Measurements from ENCODE around the gene KLF15. TPM values are rescaled to one million over a fixed set of nuclear protein-coding genes. Genes with fewer than 3 reads are reported as not detected.
"Not testable (repeated sequence)": the region's sequence is repeated elsewhere in the genome, so short reads cannot be mapped to it uniquely, and the experiment has no call there.

Gene KLF15
- total RNA-seq, 2 experiments from 2014 or later = 0.62 to 0.89 TPM

DNA sequence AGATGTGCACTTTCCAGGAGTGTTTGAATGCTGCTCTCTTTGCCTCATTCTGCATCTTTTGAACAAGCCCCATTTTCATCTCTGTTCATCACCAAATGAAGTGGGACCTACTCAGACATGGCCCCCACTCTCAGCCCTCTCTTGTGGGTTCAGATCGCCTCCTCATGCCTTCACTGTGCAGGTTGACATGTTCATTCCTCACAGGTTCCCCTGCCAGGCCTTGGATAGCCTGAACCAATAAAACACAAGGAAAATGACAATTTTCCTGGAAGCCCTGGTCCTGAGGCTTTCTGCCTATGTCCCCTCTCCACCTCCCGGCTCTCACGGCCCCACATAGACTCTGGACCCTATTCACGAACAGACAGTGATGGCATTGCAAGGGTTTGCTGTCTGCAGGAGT is 17.7 kb downstream of the KLF15 start:
- no peak for DNase-seq
- intact Hi-C loops (cut with micrococcal nuclease) = no loop called here

DNA sequence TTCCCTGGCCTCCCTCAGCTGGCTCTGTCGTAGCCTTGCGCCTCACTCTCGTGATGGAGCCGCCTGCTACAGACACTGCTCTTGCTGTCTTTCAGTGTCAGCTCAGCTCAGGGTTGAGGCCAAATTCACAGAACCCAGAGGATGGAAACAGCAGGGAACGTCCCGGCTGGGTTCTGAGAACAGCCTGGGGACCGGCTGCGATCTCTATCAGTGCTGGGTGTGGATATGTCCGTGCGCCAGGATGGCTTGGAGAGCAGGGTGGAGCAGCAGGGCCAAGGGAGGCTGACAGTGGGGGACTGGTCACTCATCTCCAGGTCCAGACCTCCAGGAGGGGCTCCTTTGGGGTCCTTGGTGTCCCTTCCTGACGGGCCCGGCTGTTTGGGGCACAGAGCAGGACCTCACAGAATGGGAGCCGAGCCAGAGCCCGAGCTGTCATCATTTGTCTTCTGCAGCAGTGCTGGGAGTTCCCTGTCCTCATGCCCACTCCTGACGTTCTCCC is 18.4 kb downstream of the KLF15 start:
- Mint-ChIP-seq H3K36me3 (ENCODE audit: low read depth) (no peaks in the 10 kb centered on the region), H3K27ac (no peak overlapping the region), H3K9me3 (no peaks in the 10 kb centered on the region), H3K27me3 (ENCODE audit: low read depth) (no peaks in the 10 kb centered on the region), H3K4me1 (ENCODE audit: low read depth) (no peaks in the 10 kb centered on the region), H3K4me3 (no peak overlapping the region)
- no peak for DNase-seq
- intact Hi-C loops (cut with micrococcal nuclease) = no loop called here
- CTCF ChIA-PET = no interaction called here

More for the DNA sequence above, 17.7 kb downstream of the KLF15 start:
- Mint-ChIP-seq H3K36me3 (ENCODE audit: low read depth) (no peaks in the 10 kb centered on the region), H3K27ac (no peak overlapping the region), H3K4me1 (ENCODE audit: low read depth) (no peaks in the 10 kb centered on the region), H3K9me3 (no peaks in the 10 kb centered on the region), H3K4me3 (no peak overlapping the region), H3K27me3 (ENCODE audit: low read depth) (no peaks in the 10 kb centered on the region)
- CTCF ChIA-PET = no interaction called here

DNA sequence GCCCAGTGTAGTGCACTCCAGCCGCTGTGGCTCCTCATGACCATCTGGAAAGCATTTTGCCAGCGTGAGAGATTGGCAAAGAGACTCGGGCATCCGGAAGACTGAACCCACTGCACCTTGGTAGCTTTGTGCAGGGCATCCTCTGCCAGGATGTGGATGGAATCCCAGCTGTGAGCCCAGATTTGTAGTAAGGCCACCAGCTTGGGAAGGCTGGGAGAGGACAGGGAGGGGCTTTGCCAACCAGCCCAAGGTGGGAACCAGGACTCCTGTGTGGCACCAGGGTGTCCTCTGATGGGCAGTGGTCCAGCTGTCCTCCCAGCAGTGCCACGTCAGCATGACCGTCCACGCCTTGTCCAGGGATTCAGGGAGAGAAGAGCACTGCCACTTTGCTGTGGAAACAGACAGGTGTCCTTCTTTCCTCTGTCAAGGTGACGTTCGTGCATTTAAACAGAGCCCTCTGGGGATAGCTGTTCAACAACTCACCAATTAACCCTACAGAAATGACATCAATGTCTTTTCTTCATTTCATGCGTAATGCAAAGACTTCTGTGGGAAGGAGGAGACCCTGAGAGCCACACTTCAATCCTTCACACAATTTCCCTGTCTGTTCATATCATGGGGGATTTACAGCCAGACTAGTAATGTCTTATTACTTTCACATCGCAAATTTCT is 19.1 kb downstream of the KLF15 start:
- DNase-seq = no peak
- Mint-ChIP-seq H3K27ac (no peak overlapping the region), H3K27me3 (ENCODE audit: low read depth) (no peaks in the 10 kb centered on the region), H3K4me1 (ENCODE audit: low read depth) (no peaks in the 10 kb centered on the region), H3K4me3 (no peak overlapping the region), H3K36me3 (ENCODE audit: low read depth) (no peaks in the 10 kb centered on the region), H3K9me3 (no peaks in the 10 kb centered on the region)
- intact Hi-C loops (cut with micrococcal nuclease) = no loop called here
- CTCF ChIA-PET = no interaction called here

DNA sequence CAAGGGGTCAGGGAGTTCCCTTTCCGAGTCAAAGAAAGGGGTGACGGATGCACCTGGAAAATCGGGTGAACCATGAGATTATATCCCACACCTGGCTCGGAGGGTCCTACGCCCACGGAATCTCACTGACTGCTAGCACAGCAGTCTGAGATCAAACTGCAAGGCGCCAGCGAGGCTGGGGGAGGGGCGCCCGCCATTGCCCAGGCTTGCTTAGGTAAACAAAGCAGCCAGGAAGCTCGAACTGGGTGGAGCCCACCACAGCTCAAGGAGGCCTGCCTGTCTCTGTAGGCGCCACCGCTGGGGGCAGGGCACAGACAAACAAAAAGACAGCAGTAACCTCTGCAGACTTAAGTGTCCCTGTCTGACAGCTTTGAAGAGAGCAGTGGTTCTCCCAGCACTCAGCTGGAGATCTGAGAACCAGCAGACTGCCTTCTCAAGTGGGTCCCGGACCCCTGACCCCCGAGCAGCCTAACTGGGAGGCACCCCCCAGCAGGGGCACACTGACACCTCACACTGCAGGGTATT is 25.3 kb downstream of the KLF15 start:
- H3K9me3 Mint-ChIP-seq; DNase-seq; CTCF ChIA-PET; H3K27ac Mint-ChIP-seq; intact Hi-C loops (cut with micrococcal nuclease); H3K4me3 Mint-ChIP-seq; H3K36me3 Mint-ChIP-seq (ENCODE audit: low read depth); H3K4me1 Mint-ChIP-seq (ENCODE audit: low read depth): not testable (repeated sequence)
- peaks cover 30% of the 10 kb centered on the region for H3K27me3 Mint-ChIP-seq (ENCODE audit: low read depth)

DNA sequence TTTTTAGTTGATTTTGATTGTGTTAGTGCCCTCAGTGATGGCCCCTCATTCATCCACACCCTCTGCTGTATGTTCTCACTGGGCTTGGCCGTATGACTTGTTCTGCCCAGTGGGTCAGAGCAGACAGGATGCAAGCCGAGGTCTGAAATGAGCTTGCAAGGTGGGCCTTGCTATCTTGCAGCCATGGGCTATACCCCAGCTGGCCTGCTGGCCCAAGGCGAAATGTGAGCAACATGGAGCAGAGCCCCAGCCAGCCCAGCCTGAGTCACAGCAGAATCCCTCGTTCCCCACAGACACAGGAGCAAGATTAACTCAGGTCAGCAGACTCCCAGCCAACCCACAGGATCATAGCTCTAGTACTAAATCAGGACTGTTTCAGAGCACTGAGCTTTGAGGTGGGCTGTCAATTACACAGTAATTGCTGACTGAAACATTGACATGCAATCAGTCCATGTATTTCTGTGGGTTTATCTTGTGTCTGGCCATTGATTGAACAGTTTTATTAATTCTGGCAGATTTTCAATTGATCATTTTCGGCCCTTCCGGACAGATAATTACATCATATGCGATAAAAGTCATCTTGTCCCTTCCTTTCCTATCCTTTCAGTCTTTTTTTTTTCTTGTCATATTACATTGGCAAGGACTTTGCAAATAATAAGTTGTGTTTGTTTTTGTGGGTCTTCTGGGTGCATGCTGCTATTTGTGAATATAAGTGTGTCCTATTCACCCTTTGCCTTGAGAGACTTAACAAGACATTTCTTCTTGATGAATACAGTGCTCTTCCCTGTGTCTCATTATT is 27.1 kb downstream of the KLF15 start:
- Mint-ChIP-seq H3K27ac (no peak overlapping the region), H3K4me3 (no peak overlapping the region), H3K4me1 (ENCODE audit: low read depth) (no peaks in the 10 kb centered on the region), H3K36me3 (ENCODE audit: low read depth) (peaks cover 5% of the 10 kb centered on the region), H3K27me3 (ENCODE audit: low read depth) (peaks cover 31% of the 10 kb centered on the region), H3K9me3 (peaks cover 11% of the 10 kb centered on the region)
- DNase-seq = no peak
- intact Hi-C loops (cut with micrococcal nuclease) = no loop called here
- CTCF ChIA-PET = no interaction called here

DNA sequence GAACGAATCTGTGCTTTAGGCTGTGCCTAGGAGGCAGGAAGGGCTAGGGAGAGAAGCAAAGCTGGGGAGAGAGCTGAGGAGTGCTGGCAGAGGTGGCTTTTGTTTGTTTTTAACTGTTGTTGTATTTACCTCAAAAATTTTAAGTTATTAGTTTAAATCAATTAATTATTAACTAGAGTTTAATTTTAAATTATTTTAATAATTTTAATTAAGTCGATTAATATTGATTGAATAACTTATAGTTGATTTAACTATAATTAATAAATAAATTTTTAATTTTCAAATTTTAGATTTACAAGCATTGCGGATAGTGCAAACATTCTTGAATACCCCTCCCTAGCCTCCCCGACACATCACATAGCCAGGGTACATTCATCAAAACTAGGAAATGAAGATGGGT is 30.6 kb downstream of the KLF15 start:
- CTCF ChIA-PET = no interaction called here
- Mint-ChIP-seq H3K27ac (no peak overlapping the region), H3K36me3 (ENCODE audit: low read depth) (peaks cover 5% of the 10 kb centered on the region), H3K27me3 (ENCODE audit: low read depth) (peaks cover 31% of the 10 kb centered on the region), H3K9me3 (peaks cover 11% of the 10 kb centered on the region), H3K4me3 (no peak overlapping the region), H3K4me1 (ENCODE audit: low read depth) (no peaks in the 10 kb centered on the region)
- DNase-seq = no peak
- intact Hi-C loops (cut with micrococcal nuclease) = no loop called here

DNA sequence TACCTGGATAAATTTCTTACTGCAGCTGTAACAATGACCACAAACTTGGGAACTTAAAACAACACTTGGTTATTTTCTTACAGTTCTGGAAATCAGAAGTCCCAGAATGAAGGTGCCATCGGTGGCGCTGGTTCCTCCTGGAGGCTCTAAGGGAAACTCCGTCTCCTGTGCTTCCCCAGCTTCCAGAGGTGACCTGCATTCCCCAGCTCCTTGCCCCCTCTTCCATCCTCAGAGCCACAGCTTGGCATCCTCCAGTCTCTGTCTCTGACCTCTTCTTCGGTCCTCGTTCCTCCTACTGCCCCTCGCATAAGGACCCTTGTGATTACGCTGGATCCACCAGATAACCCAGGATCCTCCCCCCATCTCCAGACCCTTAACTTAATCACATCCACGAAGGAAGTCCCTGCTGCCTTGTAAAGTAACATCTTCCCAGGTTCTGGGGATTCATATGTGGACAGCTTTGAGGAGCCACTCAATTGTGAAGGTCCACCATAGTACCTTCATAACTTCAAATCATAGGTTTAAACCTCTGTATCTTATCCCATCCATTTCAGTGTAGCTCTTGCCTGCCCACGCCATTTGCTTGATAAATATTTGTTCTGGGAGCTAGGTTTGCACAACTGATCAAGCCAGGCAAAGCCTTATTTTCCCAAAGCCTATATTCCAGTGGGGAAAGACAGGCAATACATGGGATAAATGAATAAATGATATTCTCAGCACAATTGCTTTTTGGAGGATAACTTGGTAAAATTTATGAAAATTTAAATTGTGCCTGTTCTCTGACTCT is 34.8 kb downstream of the KLF15 start:
- H3K9me3 Mint-ChIP-seq = peaks cover 4% of the 10 kb centered on the region
- peaks cover 7% of the 10 kb centered on the region for H3K27me3 Mint-ChIP-seq (ENCODE audit: low read depth)
- H3K4me1 Mint-ChIP-seq (ENCODE audit: low read depth) = no peaks in the 10 kb centered on the region
- no peak for DNase-seq
- CTCF ChIA-PET = no interaction called here
- H3K4me3 Mint-ChIP-seq = no peak overlapping the region
- intact Hi-C loops (cut with micrococcal nuclease) = no loop called here
- H3K36me3 Mint-ChIP-seq (ENCODE audit: low read depth) = no peaks in the 10 kb centered on the region
- no peak overlapping the region for H3K27ac Mint-ChIP-seq

DNA sequence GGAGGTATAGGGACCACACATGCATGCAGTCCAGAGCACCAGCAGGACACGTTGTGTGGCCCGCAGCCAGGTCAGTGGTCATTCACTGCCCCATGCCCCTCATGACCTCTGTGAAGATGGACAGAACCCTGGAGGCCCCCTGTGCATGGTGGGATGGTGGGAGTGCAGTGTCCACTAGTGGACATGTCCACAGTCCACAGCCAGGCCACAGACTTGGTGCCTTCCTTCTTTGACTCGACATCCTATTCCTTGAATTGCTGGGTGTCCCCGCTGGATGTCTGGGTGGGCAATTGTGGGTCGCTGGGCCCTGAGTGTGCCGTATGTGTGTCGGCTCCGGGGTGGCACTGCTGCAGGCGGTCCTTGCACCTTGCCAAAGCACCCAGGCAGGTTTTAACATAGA is 35.7 kb downstream of the KLF15 start:
- peaks cover 4% of the 10 kb centered on the region for H3K9me3 Mint-ChIP-seq
- H3K4me1 Mint-ChIP-seq (ENCODE audit: low read depth) = no peaks in the 10 kb centered on the region
- H3K36me3 Mint-ChIP-seq (ENCODE audit: low read depth) = no peaks in the 10 kb centered on the region
- intact Hi-C loops (cut with micrococcal nuclease) = no loop called here
- no peak overlapping the region for H3K4me3 Mint-ChIP-seq
- CTCF ChIA-PET = no interaction called here
- DNase-seq = no peak
- H3K27me3 Mint-ChIP-seq (ENCODE audit: low read depth) = peaks cover 2% of the 10 kb centered on the region
- no peak overlapping the region for H3K27ac Mint-ChIP-seq

DNA sequence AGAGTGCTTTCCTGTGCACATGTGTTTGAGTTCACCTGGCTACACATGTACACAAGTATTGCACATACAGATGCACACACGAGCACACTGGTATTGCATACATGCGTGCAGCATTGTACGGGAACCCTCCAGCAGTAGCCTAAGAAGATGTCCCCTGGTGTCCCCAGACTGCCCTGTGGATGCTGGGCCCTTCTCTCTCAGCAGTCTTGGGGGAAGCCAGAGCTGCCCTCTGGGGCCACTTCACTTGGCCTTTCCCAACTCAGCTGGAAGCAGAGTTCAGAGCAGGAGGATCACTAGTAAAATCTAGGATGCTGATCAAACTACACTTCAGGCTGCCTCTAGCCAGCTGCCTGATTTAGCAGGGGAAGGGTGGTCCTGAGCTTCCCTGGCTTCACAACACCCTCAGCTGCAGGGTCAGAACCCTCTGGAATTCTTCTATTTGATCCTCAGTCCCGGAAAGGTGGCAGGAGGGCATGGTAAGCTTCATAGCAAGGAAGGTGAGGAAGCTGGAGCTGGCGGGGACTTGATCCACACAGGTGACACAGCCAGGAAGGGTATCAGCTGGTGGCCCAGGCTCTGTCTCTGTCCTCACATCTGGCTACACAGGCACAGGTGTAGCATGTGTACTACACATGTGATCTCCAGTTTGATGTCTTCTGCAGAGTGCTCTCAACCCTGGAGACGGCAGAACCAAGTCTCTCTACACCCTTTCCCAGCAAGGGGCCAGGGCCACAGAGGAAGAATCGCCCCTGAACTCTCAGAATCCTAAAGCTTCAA is 36.5 kb downstream of the KLF15 start:
- CTCF ChIA-PET = no interaction called here
- H3K4me1 Mint-ChIP-seq (ENCODE audit: low read depth) = no peaks in the 10 kb centered on the region
- H3K9me3 Mint-ChIP-seq = no peaks in the 10 kb centered on the region
- H3K27me3 Mint-ChIP-seq (ENCODE audit: low read depth) = peaks cover 2% of the 10 kb centered on the region
- intact Hi-C loops (cut with micrococcal nuclease) = no loop called here
- no peaks in the 10 kb centered on the region for H3K36me3 Mint-ChIP-seq (ENCODE audit: low read depth)
- no peak overlapping the region for H3K27ac Mint-ChIP-seq
- DNase-seq = no peak
- H3K4me3 Mint-ChIP-seq = no peak overlapping the region

DNA sequence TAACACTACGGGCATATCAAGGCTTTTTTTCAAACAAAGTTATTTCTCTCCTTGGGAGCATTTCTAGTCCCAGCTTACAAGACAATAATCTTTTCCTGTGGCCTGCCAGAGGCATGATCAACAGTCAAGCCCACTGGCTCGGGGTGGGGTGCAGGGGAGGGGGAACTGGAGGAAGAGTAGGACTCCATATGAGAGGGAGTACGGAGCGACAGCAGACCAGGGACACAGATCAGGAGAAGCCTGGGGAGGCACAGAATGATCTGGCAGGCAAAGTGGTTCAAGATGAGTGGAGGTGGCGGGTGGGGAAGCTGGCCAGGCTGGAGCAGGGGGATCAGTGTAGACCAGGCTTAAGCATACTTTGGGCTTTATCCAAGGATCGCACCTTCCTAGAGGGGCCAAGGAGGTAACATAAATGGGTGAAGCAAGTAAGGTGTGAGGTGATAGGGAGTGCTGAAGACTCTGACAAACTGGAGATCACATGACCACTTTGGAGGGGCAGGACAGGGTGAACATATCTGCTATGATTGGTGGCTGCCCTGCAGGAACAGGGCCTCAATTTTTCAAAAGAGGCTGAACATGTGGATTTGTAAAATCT is 37.4 kb downstream of the KLF15 start:
- CTCF ChIA-PET = no interaction called here
- Mint-ChIP-seq H3K4me1 (ENCODE audit: low read depth) (no peaks in the 10 kb centered on the region), H3K27me3 (ENCODE audit: low read depth) (peaks cover 2% of the 10 kb centered on the region), H3K4me3 (no peak overlapping the region), H3K27ac (no peak overlapping the region), H3K36me3 (ENCODE audit: low read depth) (no peaks in the 10 kb centered on the region), H3K9me3 (no peaks in the 10 kb centered on the region)
- DNase-seq = no peak
- intact Hi-C loops (cut with micrococcal nuclease) = no loop called here

DNA sequence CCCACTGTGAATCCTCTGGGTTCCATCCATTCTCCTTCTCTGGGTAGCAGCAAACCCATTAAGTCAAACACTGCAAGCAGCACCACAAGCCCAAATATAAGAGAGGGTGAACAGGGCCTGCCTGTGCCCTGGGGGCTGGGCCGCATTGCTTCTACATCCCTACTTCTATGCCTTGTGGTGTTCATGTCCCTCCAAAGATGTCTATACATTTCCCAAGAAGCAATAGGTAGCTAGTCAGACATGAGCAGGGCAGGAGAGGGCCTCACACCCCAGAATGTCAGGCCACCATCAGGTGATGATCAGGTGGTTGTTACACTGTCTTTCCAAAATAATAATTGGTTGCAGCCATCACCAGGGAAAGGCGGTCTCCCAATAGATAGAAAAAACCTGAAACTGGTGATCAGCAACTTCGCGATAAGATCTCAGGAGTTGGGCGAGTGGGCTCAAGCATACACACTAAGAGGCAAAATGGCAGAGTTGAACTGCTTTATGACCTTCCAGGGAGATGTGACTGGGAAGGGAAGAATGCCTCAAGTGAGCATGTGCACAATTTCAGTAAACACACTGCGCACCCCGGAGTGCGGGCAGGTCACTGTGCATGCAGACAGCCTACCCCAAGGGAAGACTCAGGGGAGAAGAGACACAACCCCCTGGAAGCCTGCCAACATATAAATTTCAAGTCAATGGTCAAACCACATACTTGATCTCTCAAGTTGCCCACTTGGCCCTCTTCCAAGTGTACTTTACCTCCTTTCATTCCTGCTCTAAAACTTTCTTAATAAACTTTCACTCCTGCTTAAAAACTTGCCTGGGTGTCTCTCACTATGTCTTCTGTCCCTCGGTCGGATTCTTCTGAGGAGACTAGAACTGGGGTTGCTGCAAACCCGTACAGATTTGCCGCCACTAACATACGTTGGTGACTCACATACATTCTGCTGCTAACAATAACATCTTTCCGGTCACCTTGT is 39.9 kb downstream of the KLF15 start:
- no peak overlapping the region for H3K4me3 Mint-ChIP-seq
- H3K36me3 Mint-ChIP-seq (ENCODE audit: low read depth) = no peaks in the 10 kb centered on the region
- intact Hi-C loops (cut with micrococcal nuclease) = no loop called here
- no peaks in the 10 kb centered on the region for H3K4me1 Mint-ChIP-seq (ENCODE audit: low read depth)
- no peak overlapping the region for H3K27ac Mint-ChIP-seq
- CTCF ChIA-PET = no interaction called here
- no peaks in the 10 kb centered on the region for H3K9me3 Mint-ChIP-seq
- no peak for DNase-seq
- peaks cover 2% of the 10 kb centered on the region for H3K27me3 Mint-ChIP-seq (ENCODE audit: low read depth)
